Measurements from ENCODE around the gene NELL2.
"Not testable (repeated sequence)": the region's sequence is repeated elsewhere in the genome, so short reads cannot be mapped to it uniquely, and the experiment has no call there.

Gene NELL2

GRCh38 chr12:44697511-44697910, 178.6 kb downstream of the NELL2 start:
- DNase-seq (ENCODE audit: low read depth in 2 of 3, low spot score in 2 of 3), result no peak

- no peak for DNase-seq (ENCODE audit: low read depth in 2 of 3, low spot score in 2 of 3)
Observed at GRCh38 chr12:44696542-44696941, 179.6 kb downstream of the NELL2 start.

GRCh38 chr12:44694017-44694416, 182.1 kb downstream of the NELL2 start:
- no peak for DNase-seq (ENCODE audit: low read depth in 2 of 3, low spot score in 2 of 3)

- DNase-seq (ENCODE audit: low read depth in 2 of 3, low spot score in 2 of 3), result no peak
Observed at GRCh38 chr12:44689587-44689986, 186.5 kb downstream of the NELL2 start.

- DNase-seq (ENCODE audit: low read depth in 2 of 3, low spot score in 2 of 3), result not testable (repeated sequence)
Observed at GRCh38 chr12:44686821-44687432, 189.2 kb downstream of the NELL2 start.

- no peak for DNase-seq (ENCODE audit: low read depth in 2 of 3, low spot score in 2 of 3)
Observed at GRCh38 chr12:44677724-44678123, 198.4 kb downstream of the NELL2 start.

- no peak for DNase-seq (ENCODE audit: low read depth in 2 of 3, low spot score in 2 of 3)
Observed at GRCh38 chr12:44674875-44675274, 201.2 kb downstream of the NELL2 start.

- no peak for DNase-seq (ENCODE audit: low read depth in 2 of 3, low spot score in 2 of 3)
Observed at GRCh38 chr12:44673811-44674210, 202.3 kb downstream of the NELL2 start.

GRCh38 chr12:44672042-44672441, 204.1 kb downstream of the NELL2 start:
- DNase-seq (ENCODE audit: low read depth in 2 of 3, low spot score in 2 of 3), result no peak

- no peak for DNase-seq (ENCODE audit: low read depth in 2 of 3, low spot score in 2 of 3)
Observed at GRCh38 chr12:44668443-44668842, 207.7 kb downstream of the NELL2 start.

GRCh38 chr12:44667461-44667860, 208.7 kb downstream of the NELL2 start:
- DNase-seq (ENCODE audit: low read depth in 2 of 3, low spot score in 2 of 3), result no peak

GRCh38 chr12:44663291-44663690, 212.8 kb downstream of the NELL2 start:
- no peak for DNase-seq (ENCODE audit: low read depth in 2 of 3, low spot score in 2 of 3)

- no peak for DNase-seq (ENCODE audit: low read depth in 2 of 3, low spot score in 2 of 3)
Observed at GRCh38 chr12:44655846-44656245, 220.3 kb downstream of the NELL2 start.

GRCh38 chr12:44654646-44655639, 221.2 kb downstream of the NELL2 start:
- DNase-seq (ENCODE audit: low read depth in 2 of 3, low spot score in 2 of 3), result no peak

- DNase-seq (ENCODE audit: low read depth in 2 of 3, low spot score in 2 of 3), result no peak
Observed at GRCh38 chr12:44653861-44654527, 222.1 kb downstream of the NELL2 start.

GRCh38 chr12:44649693-44650092, 226.4 kb downstream of the NELL2 start:
- DNase-seq (ENCODE audit: low read depth in 2 of 3, low spot score in 2 of 3), result no peak

GRCh38 chr12:44647917-44648690, 228.0 kb downstream of the NELL2 start:
- DNase-seq (ENCODE audit: low read depth in 2 of 3, low spot score in 2 of 3), result no peak

GRCh38 chr12:44640427-44641190, 235.5 kb downstream of the NELL2 start:
- no peak for DNase-seq (ENCODE audit: low read depth in 2 of 3, low spot score in 2 of 3)

- no peak for DNase-seq (ENCODE audit: low read depth in 2 of 3, low spot score in 2 of 3)
Observed at GRCh38 chr12:44637875-44638274, 238.2 kb downstream of the NELL2 start.

- DNase-seq (ENCODE audit: low read depth in 2 of 3, low spot score in 2 of 3), result no peak
Observed at GRCh38 chr12:44628180-44628579, 247.9 kb downstream of the NELL2 start.
